ENCODE results near the gene CARMIL1. TPM values are rescaled to one million over a fixed set of nuclear protein-coding genes. Genes with fewer than 3 reads are reported as not detected.

Gene CARMIL1
- total and polyA plus RNA-seq, 2 donors from 2014 or later: 22.3 to 51.1 TPM

GRCh38 chr6:25457516-25457915, 178.3 kb downstream of the CARMIL1 start:
- no peak for TF ChIP-seq CTCF (IDR thresholded peaks at IDR 0.05; ENCODE audit: borderline replicate concordance, extremely low read depth, insufficient read depth)
- FAIRE-seq (no peak), DNase-seq (peak in 1 of 5 donors; percentile 14)
- intact Hi-C loops (cut with DNase I): no loop called here
- H3K9ac ChIP-seq (ENCODE audit: low read length in 3 of 3): no peak overlapping the region
- no peaks in the 10 kb centered on the region for H3K4me1 ChIP-seq (ENCODE audit: control insufficient read depth in 2 of 3, insufficient read depth in 2 of 3, low read depth in 1 of 3, low read length in 3 of 3)
- H3K4me3 ChIP-seq (ENCODE audit: low read length in 3 of 3): no peak overlapping the region
- no peak overlapping the region for H3K27ac ChIP-seq (ENCODE audit: low read depth in 2 of 2, low read length in 2 of 2)
- no peaks in the 10 kb centered on the region for H3K27me3 ChIP-seq (ENCODE audit: control insufficient read depth, insufficient read depth, low read length)
- H3K36me3 ChIP-seq (ENCODE audit: control insufficient read depth in 2 of 3, insufficient read depth in 3 of 3, low read length in 3 of 3): no peaks in the 10 kb centered on the region
- H3K9me3 ChIP-seq (ENCODE audit: control insufficient read depth in 2 of 3, insufficient read depth in 1 of 3, low read length in 3 of 3): no peaks in the 10 kb centered on the region

DNA sequence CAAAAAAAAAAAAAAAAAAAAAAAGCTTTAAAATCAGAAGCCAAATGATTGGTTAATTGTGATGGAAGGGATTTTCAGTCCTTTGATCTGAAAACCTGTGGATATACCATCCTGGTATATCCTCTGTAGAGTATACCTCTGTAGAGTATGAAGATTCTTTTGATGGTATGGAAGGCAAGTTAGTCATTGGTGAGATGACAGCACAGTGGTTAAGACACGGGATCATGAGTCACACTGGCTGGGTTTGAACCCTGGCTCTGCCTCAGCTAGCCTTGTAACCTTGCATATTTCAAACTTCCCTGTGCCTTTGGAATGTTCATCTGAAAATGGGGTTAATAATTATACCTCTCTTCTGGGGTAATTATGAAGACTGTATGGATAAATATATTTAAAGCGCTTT, 179.3 kb downstream of the CARMIL1 start:
- Histone ChIP-seq H3K4me3 (ENCODE audit: low read length in 3 of 3) (no peak overlapping the region), H3K9me3 (ENCODE audit: control insufficient read depth in 2 of 3, insufficient read depth in 1 of 3, low read length in 3 of 3) (no peaks in the 10 kb centered on the region), H3K36me3 (ENCODE audit: control insufficient read depth in 2 of 3, insufficient read depth in 3 of 3, low read length in 3 of 3) (no peaks in the 10 kb centered on the region), H3K27me3 (ENCODE audit: control insufficient read depth, insufficient read depth, low read length) (no peaks in the 10 kb centered on the region), H3K27ac (ENCODE audit: low read depth in 2 of 2, low read length in 2 of 2) (no peak overlapping the region), H3K9ac (ENCODE audit: low read length in 3 of 3) (no peak overlapping the region), H3K4me1 (ENCODE audit: control insufficient read depth in 2 of 3, insufficient read depth in 2 of 3, low read depth in 1 of 3, low read length in 3 of 3) (no peaks in the 10 kb centered on the region)
- intact Hi-C loops (cut with DNase I): no loop called here
- FAIRE-seq: no peak
- no peak for TF ChIP-seq CTCF (IDR thresholded peaks at IDR 0.05; ENCODE audit: borderline replicate concordance, extremely low read depth, insufficient read depth)
- no peak for DNase-seq

GRCh38 chr6:25462235-25462897, 183.2 kb downstream of the CARMIL1 start:
- intact Hi-C loops (cut with DNase I): no loop called here
- H3K27me3 ChIP-seq (ENCODE audit: control insufficient read depth, insufficient read depth, low read length): no peaks in the 10 kb centered on the region
- TF ChIP-seq CTCF (IDR thresholded peaks at IDR 0.05; ENCODE audit: borderline replicate concordance, extremely low read depth, insufficient read depth): no peak
- no peak for DNase-seq
- no peak overlapping the region for H3K9ac ChIP-seq (ENCODE audit: low read length in 3 of 3)
- H3K27ac ChIP-seq (ENCODE audit: low read depth in 2 of 2, low read length in 2 of 2): no peak overlapping the region
- H3K36me3 ChIP-seq (ENCODE audit: control insufficient read depth in 2 of 3, insufficient read depth in 3 of 3, low read length in 3 of 3): no peaks in the 10 kb centered on the region
- no peak for FAIRE-seq
- no peaks in the 10 kb centered on the region for H3K4me1 ChIP-seq (ENCODE audit: control insufficient read depth in 2 of 3, insufficient read depth in 2 of 3, low read depth in 1 of 3, low read length in 3 of 3)
- H3K4me3 ChIP-seq (ENCODE audit: low read length in 3 of 3): no peak overlapping the region
- no peaks in the 10 kb centered on the region for H3K9me3 ChIP-seq (ENCODE audit: control insufficient read depth in 2 of 3, insufficient read depth in 1 of 3, low read length in 3 of 3)

GRCh38 chr6:25463441-25463840, 184.3 kb downstream of the CARMIL1 start:
- Histone ChIP-seq H3K36me3 (ENCODE audit: control insufficient read depth in 2 of 3, insufficient read depth in 3 of 3, low read length in 3 of 3) (no peaks in the 10 kb centered on the region), H3K27ac (ENCODE audit: low read depth in 2 of 2, low read length in 2 of 2) (no peak overlapping the region), H3K4me1 (ENCODE audit: control insufficient read depth in 2 of 3, insufficient read depth in 2 of 3, low read depth in 1 of 3, low read length in 3 of 3) (no peaks in the 10 kb centered on the region), H3K4me3 (ENCODE audit: low read length in 3 of 3) (no peak overlapping the region), H3K27me3 (ENCODE audit: control insufficient read depth, insufficient read depth, low read length) (no peaks in the 10 kb centered on the region), H3K9me3 (ENCODE audit: control insufficient read depth in 2 of 3, insufficient read depth in 1 of 3, low read length in 3 of 3) (no peaks in the 10 kb centered on the region), H3K9ac (ENCODE audit: low read length in 3 of 3) (no peak overlapping the region)
- no peak for FAIRE-seq
- DNase-seq: no peak
- intact Hi-C loops (cut with DNase I): no loop called here
- no peak for TF ChIP-seq CTCF (IDR thresholded peaks at IDR 0.05; ENCODE audit: borderline replicate concordance, extremely low read depth, insufficient read depth)

Data from kidney (tissue), 14 donors.